NT2/D1 (cell line): ENCODE data around the gene CDK2AP2.

Experiments
- DNase-seq: peaks from one replicate; pipeline ENCODE4 v3.0.0-alpha.2; 2011; ENCODE audit warnings: low read depth, low spot score
- H3K27me3 ChIP-seq: 2 replicates; pipeline ENCODE4 v1.6.0; 2011; ENCODE audit warnings: mild to moderate bottlenecking; ENCODE audit not compliant: insufficient read length, insufficient read depth
- H3K36me3 ChIP-seq: 2 replicates; pipeline ENCODE4 v1.6.1; 2011; ENCODE audit warnings: mild to moderate bottlenecking, low read length, mixed read lengths; ENCODE audit not compliant: insufficient read depth, insufficient read length
- H3K4me1 ChIP-seq: 2 replicates; pipeline ENCODE4 v1.5.1; 2011; ENCODE audit not compliant: insufficient read depth, insufficient read length
- H3K4me3 ChIP-seq: 2 replicates; pipeline ENCODE4 v1.5.1; 2011; ENCODE audit warnings: low read depth; ENCODE audit not compliant: insufficient read length
- H3K9ac ChIP-seq: 2 replicates; pipeline ENCODE4 v1.6.0; 2011; ENCODE audit warnings: low read depth; ENCODE audit not compliant: insufficient read length
- H3K9me3 ChIP-seq: 2 replicates; pipeline ENCODE4 v1.5.1; 2011; ENCODE audit warnings: mild to moderate bottlenecking, low read length; ENCODE audit not compliant: insufficient read depth
- SUZ12 ChIP-seq: IDR thresholded peaks from 2 replicates; pipeline ENCODE4 v1.6.1; 2011; ENCODE audit not compliant: insufficient read length, insufficient read depth; ENCODE audit errors: extremely low read depth
- YY1 ChIP-seq: IDR thresholded peaks from 2 replicates; pipeline ENCODE4 v1.6.1; 2011; ENCODE audit not compliant: insufficient read length, insufficient read depth
- ZNF274 ChIP-seq: IDR thresholded peaks from 2 replicates; pipeline ENCODE4 v1.6.1; 2011; ENCODE audit warnings: mild to moderate bottlenecking, low read depth, low read length

CDK2AP2 gene

DNA sequence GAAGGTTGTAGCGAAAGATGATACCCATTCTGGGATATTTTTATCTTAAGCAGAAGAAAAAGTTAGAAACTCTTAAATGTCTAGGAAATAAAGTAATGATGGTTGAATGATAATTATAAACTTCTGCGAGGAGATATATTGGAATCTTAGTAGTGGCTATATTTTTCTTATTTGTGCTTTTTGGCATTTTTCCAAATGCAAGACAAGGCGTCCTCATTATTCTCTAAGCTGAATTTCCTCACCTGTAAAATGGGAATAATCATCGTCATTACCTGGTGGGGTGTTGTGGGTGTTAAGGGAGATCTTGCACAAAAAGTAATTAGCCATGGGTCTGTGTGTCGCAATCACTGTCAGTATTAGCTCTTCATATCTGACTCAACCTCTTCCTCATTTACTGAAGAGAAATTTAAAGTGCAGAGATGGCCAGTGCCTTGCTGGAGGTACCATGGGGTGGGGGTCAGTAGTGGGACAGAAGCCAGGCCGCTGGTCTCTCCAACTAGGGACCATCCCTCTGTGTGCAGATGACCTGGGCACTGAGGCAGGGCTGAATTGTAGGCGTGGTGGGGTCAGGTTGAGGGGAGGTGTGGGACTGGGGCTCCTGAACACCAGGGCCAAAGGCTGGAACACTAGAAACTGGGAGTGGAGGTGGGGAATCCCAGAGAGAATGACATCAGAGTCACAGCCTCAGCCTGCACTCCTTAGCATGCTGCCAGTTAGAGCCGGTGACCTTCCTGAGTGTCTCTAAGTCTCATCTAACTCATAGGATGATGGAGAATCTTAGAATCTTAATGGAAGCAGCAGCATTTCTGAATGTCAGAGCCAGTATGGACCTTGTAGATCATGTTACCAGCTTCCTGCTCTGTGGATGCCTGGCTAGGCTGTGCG, 6.9 kb downstream of the CDK2AP2 start:
- TF ChIP-seq ZNF274 (no peak), YY1 (no peak)
- Histone ChIP-seq H3K9ac (peak overlapping the region; percentile 34), H3K4me3 (no peak overlapping the region), H3K9me3 (no peaks in the 10 kb centered on the region), H3K36me3 (peaks cover 69% of the 10 kb centered on the region), H3K4me1 (peaks cover 32% of the 10 kb centered on the region), H3K27me3 (peaks cover 8% of the 10 kb centered on the region)
- DNase-seq = no peak

DNA sequence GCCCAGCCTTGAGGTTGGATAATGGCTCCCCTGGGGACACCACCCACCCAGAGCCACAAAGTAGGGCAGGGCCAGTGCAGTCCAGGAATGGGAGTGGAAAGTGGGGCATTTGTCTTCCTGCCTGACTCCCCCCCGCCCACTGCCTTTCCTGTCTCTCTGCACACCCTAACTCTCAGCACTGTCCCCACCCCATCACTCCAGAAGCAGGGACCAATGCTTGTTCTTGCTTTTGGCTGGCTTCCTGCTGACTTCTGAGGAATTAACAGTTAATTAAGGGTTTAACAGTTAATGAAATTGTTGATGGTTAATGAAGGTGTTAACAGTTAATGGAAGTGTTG, 7.5 kb downstream of the CDK2AP2 start:
- peaks cover 75% of the 10 kb centered on the region for H3K36me3 ChIP-seq
- H3K9ac ChIP-seq = no peak overlapping the region
- no peak for DNase-seq
- TF ChIP-seq SUZ12 (no peak), YY1 (no peak), ZNF274 (no peak)
- H3K4me1 ChIP-seq = peaks cover 30% of the 10 kb centered on the region
- H3K4me3 ChIP-seq = no peak overlapping the region
- H3K27me3 ChIP-seq = peaks cover 8% of the 10 kb centered on the region
- no peaks in the 10 kb centered on the region for H3K9me3 ChIP-seq

DNA sequence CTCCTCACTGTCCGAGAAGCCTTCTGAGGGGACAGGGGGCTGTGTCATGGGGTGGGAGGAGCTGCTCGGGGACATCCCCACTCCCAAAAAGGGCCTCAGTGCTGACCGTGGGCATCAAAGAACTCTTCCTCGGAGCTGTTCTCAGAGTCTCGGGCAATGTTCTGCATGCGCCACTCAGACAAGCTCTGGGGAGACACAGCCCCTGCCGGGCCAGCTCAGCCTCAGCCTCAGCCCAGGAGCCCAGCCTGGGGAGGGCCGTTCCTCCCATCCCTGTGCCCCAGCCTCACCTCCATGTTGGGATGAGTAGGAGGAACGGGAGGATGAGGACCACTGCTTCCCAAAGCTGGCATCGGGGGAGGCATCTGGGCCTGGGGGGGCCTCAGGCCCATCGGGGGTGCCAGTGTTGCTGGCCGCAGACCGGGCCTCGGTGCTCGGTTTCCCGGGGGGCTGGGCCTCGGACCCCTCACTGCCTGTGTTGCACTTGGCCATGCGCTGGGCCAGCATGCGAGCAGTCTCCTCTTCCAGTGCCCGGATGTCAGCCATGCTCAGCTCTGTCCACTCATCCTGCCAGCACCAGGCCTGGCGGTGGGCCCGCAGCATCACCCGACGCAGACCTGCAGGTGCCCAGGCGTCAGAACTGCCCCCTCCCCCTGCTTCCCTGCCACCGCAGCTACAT, 8.0 kb downstream of the CDK2AP2 start:
- Histone ChIP-seq H3K9ac (no peak overlapping the region), H3K9me3 (no peaks in the 10 kb centered on the region), H3K4me3 (no peak overlapping the region), H3K27me3 (peaks cover 8% of the 10 kb centered on the region), H3K4me1 (peaks cover 33% of the 10 kb centered on the region), H3K36me3 (peaks cover 80% of the 10 kb centered on the region)
- TF ChIP-seq ZNF274 (no peak), SUZ12 (no peak), YY1 (no peak)
- DNase-seq = no peak

DNA sequence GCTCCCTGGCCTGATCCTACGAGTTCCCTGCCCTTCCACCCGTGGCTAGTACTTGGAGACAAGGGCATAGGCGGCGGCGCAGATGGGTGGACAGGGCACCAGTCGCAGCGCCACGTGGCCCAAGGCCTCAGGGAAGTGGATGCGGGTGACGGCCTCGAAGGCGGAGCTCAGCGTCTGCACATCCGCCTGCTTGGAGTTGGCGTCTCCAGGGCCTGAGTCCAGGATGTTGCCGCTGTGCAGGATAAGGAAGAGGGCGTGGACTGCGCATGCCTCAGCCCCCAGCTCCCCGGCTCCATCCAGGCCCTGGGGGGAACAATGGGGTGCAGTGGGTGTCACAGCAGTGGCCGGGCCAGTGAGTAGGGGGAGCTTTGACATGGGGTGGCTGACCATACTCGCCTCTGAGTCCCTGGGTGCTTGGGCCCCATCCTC, 9.4 kb downstream of the CDK2AP2 start:
- H3K9ac ChIP-seq = no peak overlapping the region
- DNase-seq = no peak
- H3K36me3 ChIP-seq = peaks cover 91% of the 10 kb centered on the region
- peaks cover 34% of the 10 kb centered on the region for H3K4me1 ChIP-seq
- no peak overlapping the region for H3K4me3 ChIP-seq
- no peaks in the 10 kb centered on the region for H3K9me3 ChIP-seq
- TF ChIP-seq ZNF274 = no peak
- TF ChIP-seq YY1 = no peak
- TF ChIP-seq SUZ12 = no peak
- peaks cover 2% of the 10 kb centered on the region for H3K27me3 ChIP-seq

DNA sequence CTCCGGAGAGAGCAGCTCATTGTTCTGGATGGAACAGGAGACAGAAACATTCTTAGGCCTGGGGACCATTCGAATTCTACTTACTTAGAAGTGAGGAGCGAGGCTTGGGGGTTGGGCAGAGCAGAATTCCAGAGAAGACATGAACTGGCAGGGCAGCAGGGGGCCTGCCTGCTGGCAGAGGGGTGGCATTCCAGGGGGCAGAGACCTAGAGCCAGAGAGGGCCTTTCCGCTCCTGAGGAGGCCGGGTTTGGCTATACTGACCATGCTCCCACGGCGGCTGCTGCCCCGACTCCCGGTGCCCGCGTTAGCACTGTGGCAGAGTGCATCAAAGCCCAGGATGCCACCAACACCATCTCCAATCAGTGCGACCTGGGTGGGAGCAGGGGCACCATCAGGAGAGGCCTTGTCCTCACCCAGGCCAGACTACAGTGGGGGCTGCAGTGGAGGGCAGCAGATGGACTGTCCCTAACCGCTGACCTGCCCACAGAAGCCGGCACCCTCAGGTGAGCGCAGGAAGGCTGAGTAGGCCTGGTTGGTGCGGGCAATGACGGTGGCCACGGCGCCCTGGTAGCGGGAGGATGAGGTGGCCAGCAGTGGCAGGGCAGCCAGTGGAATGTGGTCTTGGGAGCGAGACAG, 10.2 kb downstream of the CDK2AP2 start:
- Histone ChIP-seq H3K9ac (peak overlapping the region; percentile 36), H3K27me3 (no peaks in the 10 kb centered on the region), H3K9me3 (no peaks in the 10 kb centered on the region), H3K36me3 (peaks cover 94% of the 10 kb centered on the region), H3K4me1 (peaks cover 28% of the 10 kb centered on the region), H3K4me3 (no peak overlapping the region)
- no peak for DNase-seq
- TF ChIP-seq YY1 = no peak

DNA sequence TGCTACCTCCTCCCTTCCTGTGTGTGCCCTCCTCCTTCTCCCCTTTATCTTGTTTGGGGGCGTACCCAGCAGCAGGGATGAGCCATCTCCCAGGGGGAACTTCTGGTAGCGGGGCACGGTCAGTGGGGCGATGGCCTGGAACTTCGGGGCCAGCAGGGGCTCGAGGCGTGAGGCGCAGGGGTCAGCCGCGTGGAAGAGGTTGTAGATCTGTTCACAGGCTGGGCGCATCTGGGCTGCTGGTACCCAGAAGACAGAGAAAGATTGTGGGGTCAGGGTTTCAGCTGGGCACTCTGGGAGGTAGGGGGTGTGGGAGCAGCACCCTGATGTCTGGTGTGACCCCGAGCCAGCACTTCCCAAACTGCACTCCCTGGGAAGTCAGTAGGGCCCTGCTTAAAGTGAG, 11.8 kb downstream of the CDK2AP2 start:
- DNase-seq = no peak
- H3K27me3 ChIP-seq = no peaks in the 10 kb centered on the region
- H3K36me3 ChIP-seq = peaks cover 94% of the 10 kb centered on the region
- H3K4me3 ChIP-seq = no peak overlapping the region
- H3K4me1 ChIP-seq = peaks cover 25% of the 10 kb centered on the region
- no peak for TF ChIP-seq YY1
- TF ChIP-seq ZNF274 = no peak
- no peak for TF ChIP-seq SUZ12
- no peak overlapping the region for H3K9ac ChIP-seq
- no peaks in the 10 kb centered on the region for H3K9me3 ChIP-seq
